Fibroblast of skin of left biceps (primary cell): ENCODE results near the gene CSN1S1.

Experiments
- DNase-seq, 2 experiments: peaks; one replicate each; pipeline ENCODE4 v3.0.0-alpha.2; 2013; ENCODE audit warnings: low read depth in 2 of 2

The CSN1S1 gene

GRCh38 chr4:69991016-69991415, 60.1 kb downstream of the CSN1S1 start:
- DNase-seq = no peak

- DNase-seq = no peak
Observed at GRCh38 chr4:69994782-69995181, 63.9 kb downstream of the CSN1S1 start.

GRCh38 chr4:69995526-69996016, 64.7 kb downstream of the CSN1S1 start, which contains the start of gene STATH:
Gene STATH, plus strand, starts transcription at chr4:69995966. Its CDS starts 2,472 bp downstream, at chr4:69998438.
- no peak for DNase-seq
